ENCODE data around the gene PTPRN2. TPM values are rescaled to one million over a fixed set of nuclear protein-coding genes. Genes with fewer than 3 reads are reported as not detected.

Gene PTPRN2
- total RNA-seq, 2 experiments from 2014 or later = 0.46 to 0.51 TPM

GRCh38 chr7:158139499-158139898 lies 448.1 kb downstream of the PTPRN2 start:
- no peak overlapping the region for H3K27ac Mint-ChIP-seq
- POLR2A ChIA-PET = no interaction called here
- H3K36me3 Mint-ChIP-seq (ENCODE audit: low read depth) = no peaks in the 10 kb centered on the region
- DNase-seq (no peak), ATAC-seq (no peak)
- H3K4me3 Mint-ChIP-seq = no peak overlapping the region
- H3K4me1 Mint-ChIP-seq = no peaks in the 10 kb centered on the region
- H3K9me3 Mint-ChIP-seq (ENCODE audit: low read depth) = peaks cover 1% of the 10 kb centered on the region
- CTCF ChIA-PET = no interaction called here
- H3K27me3 Mint-ChIP-seq = peaks cover 2% of the 10 kb centered on the region
- intact Hi-C loops (cut with DNase I, micrococcal nuclease) = no loop called here

GRCh38 chr7:158138329-158138597 lies 449.4 kb downstream of the PTPRN2 start:
- ChIA-PET CTCF (no interaction called here), POLR2A (no interaction called here)
- ATAC-seq (no peak), DNase-seq (no peak)
- Mint-ChIP-seq H3K4me1 (no peaks in the 10 kb centered on the region), H3K9me3 (ENCODE audit: low read depth) (peaks cover 1% of the 10 kb centered on the region), H3K36me3 (ENCODE audit: low read depth) (no peaks in the 10 kb centered on the region), H3K4me3 (no peak overlapping the region), H3K27ac (no peak overlapping the region), H3K27me3 (peaks cover 2% of the 10 kb centered on the region)
- intact Hi-C loops (cut with DNase I, micrococcal nuclease) = no loop called here

GRCh38 chr7:158137516-158138328 lies 449.9 kb downstream of the PTPRN2 start:
- H3K36me3 Mint-ChIP-seq (ENCODE audit: low read depth) = no peaks in the 10 kb centered on the region
- H3K27ac Mint-ChIP-seq = no peak overlapping the region
- peaks cover 2% of the 10 kb centered on the region for H3K27me3 Mint-ChIP-seq
- H3K4me3 Mint-ChIP-seq = no peak overlapping the region
- ChIA-PET CTCF (no interaction called here), POLR2A (no interaction called here)
- no peaks in the 10 kb centered on the region for H3K9me3 Mint-ChIP-seq (ENCODE audit: low read depth)
- intact Hi-C loops (cut with DNase I, micrococcal nuclease) = no loop called here
- ATAC-seq = no peak
- DNase-seq = no peak
- H3K4me1 Mint-ChIP-seq = no peaks in the 10 kb centered on the region

- no peak overlapping the region for H3K4me3 Mint-ChIP-seq
- ChIA-PET POLR2A (no interaction called here), CTCF (no interaction called here)
- no peaks in the 10 kb centered on the region for H3K9me3 Mint-ChIP-seq (ENCODE audit: low read depth)
- H3K27ac Mint-ChIP-seq = no peak overlapping the region
- no peaks in the 10 kb centered on the region for H3K36me3 Mint-ChIP-seq (ENCODE audit: low read depth)
- DNase-seq (no peak), ATAC-seq (no peak)
- no peaks in the 10 kb centered on the region for H3K4me1 Mint-ChIP-seq
- intact Hi-C loops (cut with DNase I, micrococcal nuclease) = no loop called here
- peaks cover 2% of the 10 kb centered on the region for H3K27me3 Mint-ChIP-seq
These were observed 451.7 kb downstream of the PTPRN2 start for GRCh38 chr7:158135931-158136330.

GRCh38 chr7:158134824-158135223 lies 452.8 kb downstream of the PTPRN2 start:
- CTCF ChIA-PET = no interaction called here
- Mint-ChIP-seq H3K27ac (no peak overlapping the region), H3K27me3 (peaks cover 2% of the 10 kb centered on the region), H3K36me3 (ENCODE audit: low read depth) (no peaks in the 10 kb centered on the region), H3K4me3 (no peak overlapping the region), H3K4me1 (no peaks in the 10 kb centered on the region), H3K9me3 (ENCODE audit: low read depth) (no peaks in the 10 kb centered on the region)
- ATAC-seq (no peak), DNase-seq (no peak)
- intact Hi-C loops (cut with DNase I, micrococcal nuclease) = no loop called here
- POLR2A ChIA-PET = no interaction called here

GRCh38 chr7:158133515-158134271 lies 453.9 kb downstream of the PTPRN2 start:
- Mint-ChIP-seq H3K9me3 (ENCODE audit: low read depth) (no peaks in the 10 kb centered on the region), H3K36me3 (ENCODE audit: low read depth) (no peaks in the 10 kb centered on the region), H3K4me3 (no peak overlapping the region), H3K4me1 (no peaks in the 10 kb centered on the region), H3K27ac (no peak overlapping the region), H3K27me3 (peaks cover 2% of the 10 kb centered on the region)
- intact Hi-C loops (cut with DNase I, micrococcal nuclease) = no loop called here
- DNase-seq (no peak), ATAC-seq (no peak)
- POLR2A ChIA-PET = no interaction called here
- CTCF ChIA-PET = no interaction called here

- H3K27ac Mint-ChIP-seq = no peak overlapping the region
- ATAC-seq (no peak), DNase-seq (no peak)
- peaks cover 2% of the 10 kb centered on the region for H3K27me3 Mint-ChIP-seq
- CTCF ChIA-PET = no interaction called here
- POLR2A ChIA-PET = no interaction called here
- H3K4me3 Mint-ChIP-seq = no peak overlapping the region
- H3K36me3 Mint-ChIP-seq (ENCODE audit: low read depth) = no peaks in the 10 kb centered on the region
- no peaks in the 10 kb centered on the region for H3K4me1 Mint-ChIP-seq
- H3K9me3 Mint-ChIP-seq (ENCODE audit: low read depth) = no peaks in the 10 kb centered on the region
- intact Hi-C loops (cut with DNase I, micrococcal nuclease) = no loop called here
These were observed 454.6 kb downstream of the PTPRN2 start for GRCh38 chr7:158133057-158133456.

GRCh38 chr7:158130023-158130409 lies 457.6 kb downstream of the PTPRN2 start:
- intact Hi-C loops (cut with DNase I, micrococcal nuclease) = no loop called here
- Mint-ChIP-seq H3K4me3 (no peak overlapping the region), H3K36me3 (ENCODE audit: low read depth) (no peaks in the 10 kb centered on the region), H3K27ac (no peak overlapping the region), H3K4me1 (no peaks in the 10 kb centered on the region), H3K9me3 (ENCODE audit: low read depth) (no peaks in the 10 kb centered on the region), H3K27me3 (no peaks in the 10 kb centered on the region)
- DNase-seq = no peak
- ATAC-seq = no peak
- CTCF ChIA-PET = no interaction called here
- POLR2A ChIA-PET = no interaction called here

- H3K9me3 Mint-ChIP-seq (ENCODE audit: low read depth) = no peaks in the 10 kb centered on the region
- ATAC-seq (no peak), DNase-seq (no peak)
- H3K36me3 Mint-ChIP-seq (ENCODE audit: low read depth) = no peaks in the 10 kb centered on the region
- POLR2A ChIA-PET = no interaction called here
- no peak overlapping the region for H3K27ac Mint-ChIP-seq
- H3K4me1 Mint-ChIP-seq = no peaks in the 10 kb centered on the region
- CTCF ChIA-PET = no interaction called here
- no peaks in the 10 kb centered on the region for H3K27me3 Mint-ChIP-seq
- intact Hi-C loops (cut with DNase I, micrococcal nuclease) = no loop called here
- no peak overlapping the region for H3K4me3 Mint-ChIP-seq
These were observed 458.3 kb downstream of the PTPRN2 start for GRCh38 chr7:158129037-158130022.

- CTCF ChIA-PET = interaction anchor here (0.7 kb wide), 1 partner anchor 27 kb away, joined by 3 read pairs; no protein-coding TSS in a partner anchor
- Mint-ChIP-seq H3K36me3 (ENCODE audit: low read depth) (no peaks in the 10 kb centered on the region), H3K27ac (no peak overlapping the region), H3K9me3 (ENCODE audit: low read depth) (no peaks in the 10 kb centered on the region), H3K27me3 (no peaks in the 10 kb centered on the region), H3K4me1 (no peaks in the 10 kb centered on the region), H3K4me3 (no peak overlapping the region)
- POLR2A ChIA-PET = no interaction called here
- ATAC-seq (no peak), DNase-seq (no peak)
- intact Hi-C loops (cut with DNase I, micrococcal nuclease) = no loop called here
These were observed 459.1 kb downstream of the PTPRN2 start for GRCh38 chr7:158128572-158128971.

GRCh38 chr7:158127241-158127640 lies 460.4 kb downstream of the PTPRN2 start:
- Mint-ChIP-seq H3K36me3 (ENCODE audit: low read depth) (no peaks in the 10 kb centered on the region), H3K27ac (no peak overlapping the region), H3K4me1 (no peaks in the 10 kb centered on the region), H3K27me3 (no peaks in the 10 kb centered on the region), H3K9me3 (ENCODE audit: low read depth) (no peaks in the 10 kb centered on the region), H3K4me3 (no peak overlapping the region)
- ChIA-PET POLR2A (no interaction called here), CTCF (no interaction called here)
- ATAC-seq (no peak), DNase-seq (no peak)
- intact Hi-C loops (cut with DNase I, micrococcal nuclease) = no loop called here

GRCh38 chr7:158126661-158127060 lies 461.0 kb downstream of the PTPRN2 start:
- intact Hi-C loops (cut with DNase I, micrococcal nuclease) = no loop called here
- H3K4me1 Mint-ChIP-seq = no peaks in the 10 kb centered on the region
- ATAC-seq = no peak
- no peak overlapping the region for H3K4me3 Mint-ChIP-seq
- no peaks in the 10 kb centered on the region for H3K9me3 Mint-ChIP-seq (ENCODE audit: low read depth)
- no peak for DNase-seq
- H3K27ac Mint-ChIP-seq = no peak overlapping the region
- H3K36me3 Mint-ChIP-seq (ENCODE audit: low read depth) = no peaks in the 10 kb centered on the region
- no peaks in the 10 kb centered on the region for H3K27me3 Mint-ChIP-seq
- CTCF ChIA-PET = no interaction called here
- POLR2A ChIA-PET = no interaction called here
